H1 (cell line): ENCODE results near the gene MRPL52. TPM values are rescaled to one million over a fixed set of nuclear protein-coding genes. Genes with fewer than 3 reads are reported as not detected.

ENCODE experiments used
- CTCF ChIA-PET: fragments of 300-600 bp; sonication (Branson Sonifier 250); formaldehyde crosslinking; loops from one replicate; lab custom pipeline; 2021; ENCODE audit not compliant: partially characterized antibody; lab: Charles Lee
- POLR2A ChIA-PET: fragments of 300-600 bp; sonication (Branson Sonifier 250); formaldehyde crosslinking; loops from one replicate; lab custom pipeline; 2021; ENCODE audit warnings: inconsistent platforms; ENCODE audit not compliant: partially characterized antibody; lab: Charles Lee
- DNase-seq, 2 experiments: peaks; one replicate each; pipeline versions ENCODE4 v3.0.0 to v3.0.0-alpha.2; 2010 to 2022; ENCODE audit warnings: low spot score in 2 of 2, low read depth in 1 of 2, mixed read lengths in 1 of 2
- FAIRE-seq: peaks from 2 replicates; lab custom pipeline; 2011; peaks lifted over from hg19 to GRCh38; lab: Jason Lieb, UNC
- H2AFZ ChIP-seq: 2 replicates; pipeline ENCODE4 v1.8.1; 2012; ENCODE audit warnings: low read length, inconsistent platforms
- H2AK5ac ChIP-seq: 2 replicates; pipeline ENCODE4 v1.6.1; 2013; ENCODE audit warnings: low read depth, low read length
- H2BK120ac ChIP-seq: replicated peaks from 2 replicates; pipeline ENCODE3; 2013; ENCODE audit warnings: low read depth, low read length, inconsistent platforms
- H2BK12ac ChIP-seq: 2 replicates; pipeline ENCODE4 v1.6.1; 2013; ENCODE audit warnings: low read depth, low read length
- H2BK15ac ChIP-seq: 2 replicates; pipeline ENCODE4 v1.6.1; 2013; ENCODE audit warnings: low read length
- H2BK20ac ChIP-seq: 2 replicates; pipeline ENCODE4 v1.6.1; 2013; ENCODE audit warnings: low read length
- H2BK5ac ChIP-seq: 2 replicates; pipeline ENCODE4 v1.6.1; 2013; ENCODE audit warnings: low read depth, low read length
- H3K14ac ChIP-seq: 2 replicates; pipeline ENCODE4 v1.6.1; 2013; ENCODE audit warnings: inconsistent platforms; ENCODE audit not compliant: insufficient read length
- H3K18ac ChIP-seq: 2 replicates; pipeline ENCODE4 v1.6.1; 2013; ENCODE audit warnings: low read length; ENCODE audit errors: extremely low read depth
- H3K23ac ChIP-seq: 2 replicates; pipeline ENCODE4 v1.6.1; 2013; ENCODE audit warnings: inconsistent platforms; ENCODE audit not compliant: insufficient read length
- H3K23me2 ChIP-seq: 2 replicates; pipeline ENCODE4 v1.6.1; 2013; ENCODE audit warnings: low read depth, low read length
- H3K27ac ChIP-seq: 2 replicates; pipeline ENCODE4 v1.6.1; 2011; ENCODE audit warnings: low read depth, low read length, inconsistent platforms
- H3K27me3 ChIP-seq, 4 experiments: replicated peaks in 1 of 4; 1 replicate in 1 of 4; 2 replicates in 3 of 4; pipeline versions ENCODE4 v1.6.1 to v1.8.1; 2011 to 2013; ENCODE audit warnings: low read length in 3 of 4, mild to moderate bottlenecking in 3 of 4, inconsistent platforms in 2 of 4, mixed read lengths in 2 of 4, moderate library complexity in 1 of 4; ENCODE audit not compliant: control insufficient read depth in 3 of 4, insufficient read depth in 3 of 4; ENCODE audit errors: extremely low read depth in 1 of 4
- H3K36me3 ChIP-seq, 4 experiments: 2 replicates each; pipeline versions ENCODE4 v1.6.1 to v1.8.1; 2011 to 2013; ENCODE audit warnings: mild to moderate bottlenecking in 4 of 4, low read length in 3 of 4, moderate library complexity in 2 of 4, control low read depth in 1 of 4, inconsistent platforms in 1 of 4; ENCODE audit not compliant: insufficient read depth in 4 of 4, control insufficient read depth in 2 of 4
- H3K4ac ChIP-seq: replicated peaks from 2 replicates; pipeline ENCODE3; 2013; ENCODE audit warnings: low read length, low read depth, mixed read lengths, inconsistent platforms; ENCODE audit not compliant: insufficient read length
- H3K4me1 ChIP-seq, 4 experiments: replicated peaks in 1 of 4; 1 replicate in 1 of 4; 2 replicates in 3 of 4; pipeline versions ENCODE4 v1.6.1 to v1.8.1; 2011 to 2013; ENCODE audit warnings: low read length in 3 of 4, inconsistent platforms in 2 of 4, mixed read lengths in 1 of 4; ENCODE audit not compliant: insufficient read depth in 4 of 4, control insufficient read depth in 3 of 4
- H3K4me2 ChIP-seq, 2 experiments: 2 replicates each; pipeline versions ENCODE4 v1.6.1 to v1.8.1; 2011 to 2013; ENCODE audit warnings: low read depth in 2 of 2, low read length in 2 of 2, control low read depth in 1 of 2, inconsistent platforms in 1 of 2, mild to moderate bottlenecking in 1 of 2; ENCODE audit not compliant: insufficient read depth in 1 of 2
- H3K4me3 ChIP-seq, 4 experiments: fragments of 200-600, 300-600 bp in 1 of 4; sonication (generic), shearing (Covaris generic), sonication (Bioruptor Twin) in 1 of 4; 2 replicates each; pipeline versions ENCODE4 v1.5.1 to v1.8.1; 2011 to 2016; ENCODE audit warnings: low read length in 4 of 4, low read depth in 3 of 4, control low read depth in 2 of 4, inconsistent platforms in 2 of 4, mild to moderate bottlenecking in 2 of 4, mixed read lengths in 1 of 4, moderate library complexity in 1 of 4; ENCODE audit not compliant: insufficient read depth in 2 of 4; ENCODE audit errors: extremely low read depth in 1 of 4
- H3K56ac ChIP-seq: replicated peaks from 2 replicates; pipeline ENCODE3; 2013; ENCODE audit warnings: low read depth, mild to moderate bottlenecking, mixed read lengths, low read length, inconsistent platforms; ENCODE audit not compliant: insufficient read length
- H3K79me1 ChIP-seq: 2 replicates; pipeline ENCODE4 v1.6.1; 2013; ENCODE audit warnings: low read depth, low read length, control low read depth
- H3K79me2 ChIP-seq, 2 experiments: 2 replicates each; pipeline versions ENCODE4 v1.6.1 to v1.8.1; 2012 to 2013; ENCODE audit warnings: low read length in 2 of 2, mild to moderate bottlenecking in 2 of 2, inconsistent platforms in 1 of 2; ENCODE audit not compliant: insufficient read depth in 2 of 2, control insufficient read depth in 1 of 2
- H3K9ac ChIP-seq, 4 experiments: replicated peaks in 1 of 4; 1 replicate in 1 of 4; 2 replicates in 3 of 4; pipeline versions ENCODE4 v1.6.1 to v1.8.1; 2011 to 2013; ENCODE audit warnings: low read depth in 3 of 4, low read length in 3 of 4, control low read depth in 2 of 4, mild to moderate bottlenecking in 2 of 4, moderate library complexity in 2 of 4, inconsistent platforms in 1 of 4; ENCODE audit errors: extremely low read depth in 1 of 4
- H3K9me3 ChIP-seq, 2 experiments: 2 replicates each; pipeline versions ENCODE4 v1.6.1 to v1.8.1; 2012 to 2013; ENCODE audit warnings: mild to moderate bottlenecking in 2 of 2, moderate library complexity in 2 of 2, control low read depth in 1 of 2, inconsistent platforms in 1 of 2, low read depth in 1 of 2, low read length in 1 of 2, mixed read lengths in 1 of 2; ENCODE audit not compliant: insufficient read depth in 2 of 2
- H4K20me1 ChIP-seq, 2 experiments: replicated peaks in 1 of 2; 2 replicates each; pipeline versions ENCODE3 to v1.8.1; 2011 to 2013; ENCODE audit warnings: inconsistent platforms in 2 of 2, low read length in 2 of 2, mild to moderate bottlenecking in 1 of 2; ENCODE audit not compliant: insufficient read depth in 2 of 2, control insufficient read depth in 1 of 2
- H4K5ac ChIP-seq: 2 replicates; pipeline ENCODE4 v1.6.1; 2013; ENCODE audit warnings: low read length, low read depth, mixed read lengths, inconsistent platforms; ENCODE audit not compliant: insufficient read length
- H4K8ac ChIP-seq: 2 replicates; pipeline ENCODE4 v1.8.0; 2013; ENCODE audit warnings: mild to moderate bottlenecking, moderate library complexity, low read length, inconsistent platforms; ENCODE audit not compliant: insufficient read depth; ENCODE audit errors: extremely low read depth
- H4K91ac ChIP-seq: replicated peaks from 2 replicates; pipeline ENCODE3; 2013; ENCODE audit warnings: low read length, mixed read lengths, inconsistent platforms; ENCODE audit not compliant: insufficient read length
- ZNF274 ChIP-seq: IDR thresholded peaks from 2 replicates; pipeline ENCODE4 v1.7.0; 2012; ENCODE audit warnings: low read length, borderline replicate concordance; ENCODE audit errors: extremely low read depth
- WGBS, 2 experiments: shearing (Covaris generic) in 1 of 2; methylation state at CpG; one replicate each; pipeline versions ENCODE4 v1.1.6 to v1.1.7; 2013 to 2015; ENCODE audit warnings: low lambda C conversion rate in 2 of 2, mixed read lengths in 2 of 2, inconsistent platforms in 1 of 2, low coverage in 1 of 2, missing lambda C conversion rate in 1 of 2; ENCODE audit not compliant: insufficient replicate concordance in 2 of 2, insufficient coverage in 1 of 2, insufficient read length in 1 of 2; ENCODE audit errors: extremely low coverage in 1 of 2, missing lambda C conversion rate in 1 of 2; 5-methylcytosine and 5-hydroxymethylcytosine counted together
- polyA plus RNA-seq, 7 experiments: library from polyadenylated mRNA; depleted of rRNA in 3 of 7; stranded (reverse) in 5 of 7; unstranded in 2 of 7; fragments of >200 nt in 5 of 7; fragments of 200-250 nt in 2 of 7; gene quantifications; 1 replicate in 5 of 7; 2 replicates in 1 of 7; 4 replicates in 1 of 7; pipeline versions ENCODE4 v1.2.1 to v1.2.3, GENCODE V29; 2011 to 2013; ENCODE audit warnings: missing spikeins in 2 of 7, mixed read lengths in 2 of 7
- total RNA-seq: library from RNA; stranded (reverse); fragmentation: NEBNext Ultra II Directional; extraction: Animal tissue kit (Norgen Biotek cat#: 25700); gene quantifications from 2 replicates; pipeline ENCODE4 v1.2.1, GENCODE V29; 2021
- TF ChIP-seq, protein P1 (sequence below), 3 experiments: IDR thresholded peaks; 1 replicate in 2 of 3; 2 replicates in 1 of 3; pipeline versions ENCODE4 v1.5.1 to v1.6.1; 2011; ENCODE audit warnings: low read length in 3 of 3, mild to moderate bottlenecking in 3 of 3, inconsistent platforms in 2 of 3, low read depth in 1 of 3, moderate library complexity in 1 of 3; ENCODE audit not compliant: insufficient read depth in 1 of 3; ENCODE audit errors: control extremely low read depth in 1 of 3

The MRPL52 gene
- total and polyA plus RNA-seq, 2 of the 8 experiments (the other 6 are each of a cell fraction or from before 2014, with no cell fraction given): 70.5 to 176 TPM

DNA sequence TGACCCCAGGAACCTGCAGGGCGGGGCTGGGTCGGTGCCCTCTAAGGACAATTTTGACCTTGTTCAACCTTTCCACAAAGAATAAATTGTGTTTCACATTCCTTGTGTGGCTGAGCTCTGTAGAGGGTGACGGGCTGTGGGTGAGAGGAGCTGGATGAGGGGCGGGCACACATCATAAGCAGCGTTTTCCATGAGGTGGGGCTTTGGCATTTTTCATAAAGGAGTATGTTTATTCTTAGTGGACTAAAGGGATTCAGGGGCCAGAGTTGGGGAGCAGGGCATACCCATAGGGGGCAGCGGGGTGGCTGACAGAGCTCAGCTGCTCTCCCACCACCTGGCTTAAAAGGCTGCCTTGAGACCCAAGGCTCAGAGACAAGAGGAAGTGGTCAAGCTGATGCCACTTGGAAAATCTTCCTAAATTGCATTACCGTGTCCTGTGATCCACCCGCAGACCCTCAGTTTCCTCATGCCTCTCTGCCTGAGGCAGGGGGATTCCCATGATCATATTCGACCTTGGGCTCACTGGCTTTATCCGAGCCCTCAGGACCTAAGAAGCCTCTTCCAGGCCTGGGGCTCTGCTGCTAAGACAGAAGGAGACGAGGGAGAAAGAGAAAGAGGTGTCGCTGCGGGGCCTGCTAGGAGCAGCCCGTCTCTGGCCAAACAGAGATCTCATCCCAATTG, 18.1 kb downstream of the MRPL52 start:
- H3K18ac ChIP-seq: no peak overlapping the region
- peak overlapping the region; percentile 77; the same call in 1 of the 2 replicates for H2BK12ac ChIP-seq
- FAIRE-seq (no peak), DNase-seq (peak in 1 of 2 experiments; percentile 53)
- no peak overlapping the region for H3K4me3 ChIP-seq
- peaks cover 0 to 2% of the 10 kb centered on the region in 2 experiments for H4K20me1 ChIP-seq
- peak overlapping the region; percentile 78 for H2BK5ac ChIP-seq
- no peak overlapping the region for H3K23ac ChIP-seq
- H4K91ac ChIP-seq: no peak overlapping the region
- TF ChIP-seq ZNF274: no peak
- TF ChIP-seq, protein P1, sequence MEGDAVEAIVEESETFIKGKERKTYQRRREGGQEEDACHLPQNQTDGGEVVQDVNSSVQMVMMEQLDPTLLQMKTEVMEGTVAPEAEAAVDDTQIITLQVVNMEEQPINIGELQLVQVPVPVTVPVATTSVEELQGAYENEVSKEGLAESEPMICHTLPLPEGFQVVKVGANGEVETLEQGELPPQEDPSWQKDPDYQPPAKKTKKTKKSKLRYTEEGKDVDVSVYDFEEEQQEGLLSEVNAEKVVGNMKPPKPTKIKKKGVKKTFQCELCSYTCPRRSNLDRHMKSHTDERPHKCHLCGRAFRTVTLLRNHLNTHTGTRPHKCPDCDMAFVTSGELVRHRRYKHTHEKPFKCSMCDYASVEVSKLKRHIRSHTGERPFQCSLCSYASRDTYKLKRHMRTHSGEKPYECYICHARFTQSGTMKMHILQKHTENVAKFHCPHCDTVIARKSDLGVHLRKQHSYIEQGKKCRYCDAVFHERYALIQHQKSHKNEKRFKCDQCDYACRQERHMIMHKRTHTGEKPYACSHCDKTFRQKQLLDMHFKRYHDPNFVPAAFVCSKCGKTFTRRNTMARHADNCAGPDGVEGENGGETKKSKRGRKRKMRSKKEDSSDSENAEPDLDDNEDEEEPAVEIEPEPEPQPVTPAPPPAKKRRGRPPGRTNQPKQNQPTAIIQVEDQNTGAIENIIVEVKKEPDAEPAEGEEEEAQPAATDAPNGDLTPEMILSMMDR (IDR thresholded peaks at IDR 0.05; ENCODE audit: control extremely low read depth in 1 of 3, insufficient read depth in 1 of 3, low read depth in 1 of 3, low read length in 3 of 3): peak in 2 of 3 experiments; percentile 31 to 42; a peak in 3 of 4 replicates
- no peak overlapping the region for H4K8ac ChIP-seq
- H2AFZ ChIP-seq: no peak overlapping the region
- no peak overlapping the region for H4K5ac ChIP-seq
- CTCF ChIA-PET: interaction anchor here (0.8 to 56.0 kb wide), 10 partner anchors 8 to 278 kb away, joined by 3 to 1562 read pairs (median 4); partner anchors contain the start of genes MMP14, MRPL52 and SLC7A7
- H2AK5ac ChIP-seq: no peak overlapping the region
- no peaks in the 10 kb centered on the region for H3K79me2 ChIP-seq
- H3K4ac ChIP-seq: no peak overlapping the region
- no peaks in the 10 kb centered on the region for H3K23me2 ChIP-seq
- no peak overlapping the region for H2BK120ac ChIP-seq
- peaks cover 4 to 30% (median 18%) of the 10 kb centered on the region in 4 experiments; a peak in 7 of 8 replicates for H3K36me3 ChIP-seq
- H3K79me1 ChIP-seq: no peaks in the 10 kb centered on the region
- POLR2A ChIA-PET: interaction anchor here (0.8 to 13.9 kb wide), 4 partner anchors 14 to 171 kb away, joined by 3 to 203 read pairs (median 44); partner anchors contain the start of genes MMP14 and MRPL52
- WGBS, 2 experiments: 80% methylated on average over 14 of the region's 14 CpGs; no CpG with 5 or more reads in 1 of the 2 experiments
- H3K4me2 ChIP-seq: no peak overlapping the region
- H3K56ac ChIP-seq: no peak overlapping the region
- H3K9me3 ChIP-seq: no peaks in the 10 kb centered on the region
- H2BK15ac ChIP-seq: peak overlapping the region; percentile 72; the same call in 1 of the 2 replicates
- H3K9ac ChIP-seq: no peak overlapping the region; a peak in 1 of 7 replicates
- H3K4me1 ChIP-seq: peaks cover 4 to 20% (median 10%) of the 10 kb centered on the region in 4 experiments
- 0 out of 2 replicates have a peak overlapping the region, but pooled peaks have one; percentile 80 for H2BK20ac ChIP-seq
- no peaks in the 10 kb centered on the region for H3K27me3 ChIP-seq
- H3K14ac ChIP-seq: no peak overlapping the region
- H3K27ac ChIP-seq: peak overlapping the region; percentile 8; the same call in 1 of the 2 replicates
